Peyer's patch (tissue), 4 donors: ENCODE measurements around the gene GLRA3.

Experiments
- POLR2A ChIP-seq, 2 donors: fragments of 450-650 bp; IDR thresholded peaks; one replicate each; pipeline ENCODE4 v1.5.1; 2017; ENCODE audit warnings: antibody characterized with exemption in 2 of 2, mild to moderate bottlenecking in 2 of 2, moderate library complexity in 2 of 2
- TF ChIP-seq, protein P1 (sequence below), 6 experiments: fragments of 450-650 bp in 4 of 6; fragments of 200-600 bp in 2 of 6; sonication (generic) in 1 of 6; IDR thresholded peaks; one replicate each; pipeline ENCODE4 v1.5.1; 2017 to 2019; ENCODE audit warnings: antibody characterized with exemption in 6 of 6, mild to moderate bottlenecking in 3 of 6, moderate library complexity in 1 of 6

DNA sequence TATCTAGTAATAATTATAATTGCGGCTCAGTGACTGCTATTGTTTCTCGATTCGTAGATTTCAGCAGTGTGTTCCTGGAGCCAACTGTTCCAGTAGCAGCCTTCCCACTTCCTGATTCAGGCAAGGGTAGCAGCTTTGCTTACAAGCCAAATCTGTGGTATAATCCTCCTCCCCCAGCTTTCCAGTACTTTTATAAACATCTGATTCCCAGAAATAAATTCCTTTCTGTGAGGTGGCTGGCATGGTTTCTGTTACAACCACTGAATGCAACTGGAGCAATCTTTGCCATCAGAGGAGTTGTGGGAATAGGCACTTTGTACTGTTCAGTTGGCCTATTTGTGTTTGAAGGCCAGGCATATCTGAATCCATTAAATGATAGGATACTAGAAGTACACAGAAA lies 80.0 kb downstream of the GLRA3 start:
- TF ChIP-seq POLR2A (IDR thresholded peaks at IDR 0.05), result no peak
- TF ChIP-seq, protein P1, sequence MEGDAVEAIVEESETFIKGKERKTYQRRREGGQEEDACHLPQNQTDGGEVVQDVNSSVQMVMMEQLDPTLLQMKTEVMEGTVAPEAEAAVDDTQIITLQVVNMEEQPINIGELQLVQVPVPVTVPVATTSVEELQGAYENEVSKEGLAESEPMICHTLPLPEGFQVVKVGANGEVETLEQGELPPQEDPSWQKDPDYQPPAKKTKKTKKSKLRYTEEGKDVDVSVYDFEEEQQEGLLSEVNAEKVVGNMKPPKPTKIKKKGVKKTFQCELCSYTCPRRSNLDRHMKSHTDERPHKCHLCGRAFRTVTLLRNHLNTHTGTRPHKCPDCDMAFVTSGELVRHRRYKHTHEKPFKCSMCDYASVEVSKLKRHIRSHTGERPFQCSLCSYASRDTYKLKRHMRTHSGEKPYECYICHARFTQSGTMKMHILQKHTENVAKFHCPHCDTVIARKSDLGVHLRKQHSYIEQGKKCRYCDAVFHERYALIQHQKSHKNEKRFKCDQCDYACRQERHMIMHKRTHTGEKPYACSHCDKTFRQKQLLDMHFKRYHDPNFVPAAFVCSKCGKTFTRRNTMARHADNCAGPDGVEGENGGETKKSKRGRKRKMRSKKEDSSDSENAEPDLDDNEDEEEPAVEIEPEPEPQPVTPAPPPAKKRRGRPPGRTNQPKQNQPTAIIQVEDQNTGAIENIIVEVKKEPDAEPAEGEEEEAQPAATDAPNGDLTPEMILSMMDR (IDR thresholded peaks at IDR 0.05), result no peak
